ENCODE results near the gene SLC25A41.

The SLC25A41 gene
- 0 to 0.19 (median 0) reads per million in 18 experiments for total RNA-seq

- no peak for DNase-seq
These were observed at the start of gene SLC25A41 for GRCh38 chr19:6433663-6434062. SLC25A41 (minus strand) TSS chr19:6433763; CDS start chr19:6433693, 70 bp downstream.

- no peak for DNase-seq
These were observed 49.7 kb upstream of the SLC25A41 start for GRCh38 chr19:6483235-6483634.

GRCh38 chr19:6482343-6482686 lies 48.8 kb upstream of the SLC25A41 start:
- DNase-seq: no peak

GRCh38 chr19:6481541-6482342 lies 48.2 kb upstream of the SLC25A41 start, which contains the start of gene DENND1C:
DENND1C (minus strand) TSS chr19:6481787; CDS start chr19:6481695, 92 bp downstream.
- peak; percentile 59 for DNase-seq

GRCh38 chr19:6480848-6481415 lies 47.4 kb upstream of the SLC25A41 start:
- no peak for DNase-seq

- no peak for DNase-seq
These were observed 46.4 kb upstream of the SLC25A41 start for GRCh38 chr19:6479836-6480398.

GRCh38 chr19:6478815-6479214 lies 45.3 kb upstream of the SLC25A41 start:
- no peak for DNase-seq

- DNase-seq: no peak
These were observed 43.4 kb upstream of the SLC25A41 start for GRCh38 chr19:6476896-6477431.

GRCh38 chr19:6476155-6476895 lies 42.8 kb upstream of the SLC25A41 start:
- peak; percentile 53 to 56 for DNase-seq

GRCh38 chr19:6475321-6476108 lies 42.0 kb upstream of the SLC25A41 start:
- DNase-seq: no peak

GRCh38 chr19:6473647-6474046 lies 40.1 kb upstream of the SLC25A41 start:
- DNase-seq: no peak

GRCh38 chr19:6472713-6473112 lies 39.1 kb upstream of the SLC25A41 start:
- no peak for DNase-seq

- DNase-seq: no peak
These were observed 37.5 kb upstream of the SLC25A41 start for GRCh38 chr19:6471076-6471475.

- DNase-seq: no peak
These were observed 36.6 kb upstream of the SLC25A41 start for GRCh38 chr19:6470173-6470572.

- DNase-seq: no peak
These were observed 33.8 kb upstream of the SLC25A41 start for GRCh38 chr19:6467384-6467783.

GRCh38 chr19:6466526-6467248 lies 33.1 kb upstream of the SLC25A41 start:
- no peak for DNase-seq

GRCh38 chr19:6465663-6466062 lies 32.1 kb upstream of the SLC25A41 start:
- no peak for DNase-seq

- DNase-seq: no peak
These were observed 31.4 kb upstream of the SLC25A41 start for GRCh38 chr19:6465006-6465405.

- no peak for DNase-seq
These were observed 30.7 kb upstream of the SLC25A41 start, which contains the start of gene CRB3 for GRCh38 chr19:6464070-6464873. CRB3 (plus strand) TSS chr19:6464271; CDS start chr19:6464702, 431 bp downstream.
